Measurements from ENCODE around the gene CARD14.
"Not testable (repeated sequence)": the region's sequence is repeated elsewhere in the genome, so short reads cannot be mapped to it uniquely, and the experiment has no call there.

Gene CARD14

GRCh38 chr17:80183581-80184422 lies 14.0 kb downstream of the CARD14 start:
- DNase-seq (ENCODE audit: low read depth in 2 of 2), result no peak

DNA sequence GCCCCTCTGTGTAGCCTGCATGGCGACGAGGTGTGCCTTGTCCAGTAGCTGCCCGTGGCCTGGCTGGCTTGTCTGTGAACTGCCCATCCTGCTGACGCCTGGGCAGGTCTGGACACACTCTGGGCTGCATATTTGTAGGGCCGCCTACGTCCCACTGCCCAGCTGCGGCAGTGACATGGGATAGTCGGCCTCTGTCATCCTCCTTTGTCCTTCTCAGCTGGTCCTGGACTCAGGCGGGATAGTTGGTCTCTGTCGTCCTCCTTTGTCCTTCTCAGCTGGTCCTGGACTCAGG lies 14.5 kb downstream of the CARD14 start:
- no peak for DNase-seq (ENCODE audit: low read depth in 2 of 2)

DNA sequence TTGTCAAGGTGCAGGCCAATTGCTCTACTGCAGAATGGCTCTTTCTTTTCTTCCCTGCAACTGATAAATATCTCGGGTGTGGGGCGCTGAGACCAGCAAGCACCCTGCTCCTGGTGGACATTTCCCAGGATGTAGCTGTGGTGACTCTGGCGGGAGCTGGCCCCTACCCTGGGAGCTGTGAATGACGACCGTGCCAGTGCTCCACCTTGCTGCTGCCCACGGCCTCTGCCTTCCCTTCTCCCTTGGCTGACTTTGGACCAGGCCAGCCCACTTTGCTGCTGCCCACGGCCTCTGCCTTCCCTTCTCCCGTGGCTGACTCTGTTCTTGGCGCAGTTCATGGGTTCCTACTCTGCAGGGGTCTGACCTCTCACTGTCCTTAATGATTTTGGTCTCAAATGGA lies 16.1 kb downstream of the CARD14 start:
- no peak for DNase-seq (ENCODE audit: low read depth in 2 of 2)

- no peak for DNase-seq (ENCODE audit: low read depth in 2 of 2)
Observed at GRCh38 chr17:80187090-80187489, 17.3 kb downstream of the CARD14 start.

GRCh38 chr17:80187515-80187941 lies 17.7 kb downstream of the CARD14 start:
- no peak for DNase-seq (ENCODE audit: low read depth in 2 of 2)

DNA sequence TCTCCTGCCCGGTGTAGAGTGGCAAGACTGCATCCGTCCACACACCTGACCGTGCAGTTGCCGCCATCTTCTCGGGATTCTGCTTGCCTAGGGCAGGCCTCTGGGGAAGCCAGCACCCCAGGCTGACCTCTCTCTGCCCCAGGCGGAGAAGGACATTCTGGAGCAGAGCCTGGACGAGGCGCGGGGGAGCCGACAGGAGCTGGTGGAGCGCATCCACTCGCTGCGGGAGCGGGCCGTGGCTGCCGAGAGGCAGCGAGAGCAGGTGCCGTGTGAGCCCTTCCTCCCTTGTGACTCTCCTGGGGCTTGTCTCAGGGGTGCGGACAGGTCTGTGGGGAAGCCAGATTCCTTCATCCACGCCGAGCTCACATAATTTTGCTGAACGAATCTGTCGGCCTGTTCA lies 19.8 kb downstream of the CARD14 start:
- DNase-seq (ENCODE audit: low read depth in 2 of 2), result no peak

DNA sequence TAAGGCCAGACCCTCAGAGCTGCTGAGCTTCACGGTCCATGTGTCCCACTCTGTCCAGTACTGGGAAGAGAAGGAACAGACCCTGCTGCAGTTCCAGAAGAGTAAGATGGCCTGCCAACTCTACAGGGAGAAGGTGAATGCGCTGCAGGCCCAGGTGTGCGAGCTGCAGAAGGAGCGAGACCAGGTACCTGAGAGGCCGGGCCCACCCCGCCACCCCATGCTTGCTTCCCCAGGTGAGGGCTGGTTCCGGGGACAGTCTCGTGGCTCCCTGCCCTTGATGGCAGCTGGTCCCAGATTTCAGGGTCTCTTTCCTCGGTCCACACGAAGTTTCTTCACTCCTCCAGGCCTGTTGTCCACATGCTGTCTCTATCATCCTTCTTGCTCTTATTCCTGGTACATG lies 20.9 kb downstream of the CARD14 start:
- no peak for DNase-seq (ENCODE audit: low read depth in 2 of 2)

DNA sequence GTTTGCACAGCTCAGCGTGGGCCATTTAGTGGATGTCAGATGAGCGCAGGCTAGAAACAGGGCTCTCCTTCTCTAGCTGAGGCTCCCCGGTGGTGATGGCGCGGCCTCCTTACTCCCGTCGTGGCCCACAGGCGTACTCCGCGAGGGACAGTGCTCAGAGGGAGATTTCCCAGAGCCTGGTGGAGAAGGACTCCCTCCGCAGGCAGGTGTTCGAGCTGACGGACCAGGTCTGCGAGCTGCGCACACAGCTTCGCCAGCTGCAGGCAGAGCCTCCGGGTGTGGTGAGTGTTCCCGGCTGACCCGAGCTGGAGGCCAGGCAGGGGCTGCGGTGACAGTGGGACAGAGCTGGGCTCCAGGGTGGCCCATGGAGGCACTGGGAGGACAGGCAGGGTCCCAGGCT lies 21.4 kb downstream of the CARD14 start:
- no peak for DNase-seq (ENCODE audit: low read depth in 2 of 2)

GRCh38 chr17:80191865-80192661 lies 22.2 kb downstream of the CARD14 start:
- no peak for DNase-seq (ENCODE audit: low read depth in 2 of 2)

DNA sequence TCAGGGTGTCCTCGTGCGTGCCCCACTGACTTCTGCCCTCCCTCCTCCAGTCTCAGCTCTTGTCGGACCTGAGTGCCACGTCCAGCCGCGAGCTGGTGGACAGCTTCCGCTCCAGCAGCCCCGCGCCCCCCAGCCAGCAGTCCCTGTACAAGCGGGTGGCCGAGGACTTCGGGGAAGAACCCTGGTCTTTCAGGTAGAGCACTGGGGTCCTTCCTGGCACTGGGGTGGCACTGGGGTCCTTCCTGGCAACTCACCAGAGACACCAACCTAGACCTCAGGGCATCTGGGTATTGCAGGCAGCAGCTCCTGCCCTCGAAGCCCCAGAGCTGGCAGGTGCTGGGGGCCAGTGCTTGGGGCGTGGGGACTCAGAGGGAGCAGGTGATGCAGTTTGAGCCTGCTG lies 25.3 kb downstream of the CARD14 start:
- DNase-seq (ENCODE audit: low read depth in 2 of 2), result no peak

DNA sequence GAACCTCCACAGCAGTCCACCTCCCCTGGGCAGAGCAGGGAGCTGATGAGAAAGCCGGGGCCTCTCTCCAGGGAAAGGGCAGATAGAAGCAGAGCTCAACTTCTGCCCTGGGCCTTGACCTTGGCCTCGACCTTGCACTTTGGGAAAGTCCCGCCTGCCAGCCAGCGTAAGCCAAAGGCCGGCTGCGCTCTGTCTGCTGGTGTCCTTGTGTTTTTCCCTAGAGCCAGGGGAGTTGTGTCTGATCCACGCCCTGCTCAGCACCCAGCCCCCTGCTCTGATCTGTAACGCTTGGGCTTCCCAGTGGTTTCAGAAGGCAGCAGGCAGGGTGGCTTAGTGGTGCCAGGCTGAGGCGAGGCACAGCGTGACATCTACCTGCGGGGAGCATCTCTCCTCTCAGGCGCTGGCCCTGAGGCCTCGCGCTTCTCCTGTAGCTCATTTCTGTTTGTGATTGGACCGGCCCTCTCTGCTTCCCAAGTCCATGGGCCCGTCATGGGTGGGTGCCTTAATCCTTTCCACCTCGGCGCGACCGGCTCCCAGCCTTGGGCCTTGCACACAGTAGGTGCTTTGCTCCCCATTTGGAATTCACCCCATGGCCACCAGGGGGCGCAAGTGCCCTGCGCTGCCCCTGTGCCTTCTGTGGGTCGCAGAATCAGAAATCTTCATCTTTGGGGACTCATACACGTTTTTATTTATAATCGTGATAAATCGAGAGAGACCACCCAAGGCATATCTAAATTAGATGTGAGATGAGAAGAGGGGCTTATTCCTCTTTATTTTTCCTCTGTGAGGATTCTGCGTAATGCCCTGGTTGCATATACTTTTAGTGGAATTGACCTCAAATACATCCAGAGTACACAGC lies 26.1 kb downstream of the CARD14 start:
- peak in 1 of 2 donors; percentile 40 for DNase-seq (ENCODE audit: low read depth in 2 of 2)

DNA sequence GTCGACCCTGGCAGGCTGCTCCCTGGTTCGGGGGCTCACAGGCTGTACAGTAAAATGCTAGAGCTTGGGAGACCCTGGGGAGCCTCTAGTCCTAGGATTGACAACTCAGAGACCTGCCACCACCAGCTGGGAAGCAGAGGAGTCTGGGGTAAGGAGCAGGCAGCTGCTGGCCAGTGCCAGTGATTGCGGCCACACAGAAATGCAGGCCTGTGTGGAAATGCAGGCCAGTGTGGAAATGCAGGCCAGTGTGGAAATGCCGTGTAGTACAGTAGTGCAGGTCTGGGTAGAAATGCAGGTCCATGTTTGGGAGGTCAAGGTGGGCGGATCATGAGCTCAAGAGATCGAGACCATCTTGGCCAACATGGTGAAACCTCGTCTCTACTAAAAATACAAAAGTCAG lies 26.8 kb downstream of the CARD14 start:
- no peak for DNase-seq (ENCODE audit: low read depth in 2 of 2)

DNA sequence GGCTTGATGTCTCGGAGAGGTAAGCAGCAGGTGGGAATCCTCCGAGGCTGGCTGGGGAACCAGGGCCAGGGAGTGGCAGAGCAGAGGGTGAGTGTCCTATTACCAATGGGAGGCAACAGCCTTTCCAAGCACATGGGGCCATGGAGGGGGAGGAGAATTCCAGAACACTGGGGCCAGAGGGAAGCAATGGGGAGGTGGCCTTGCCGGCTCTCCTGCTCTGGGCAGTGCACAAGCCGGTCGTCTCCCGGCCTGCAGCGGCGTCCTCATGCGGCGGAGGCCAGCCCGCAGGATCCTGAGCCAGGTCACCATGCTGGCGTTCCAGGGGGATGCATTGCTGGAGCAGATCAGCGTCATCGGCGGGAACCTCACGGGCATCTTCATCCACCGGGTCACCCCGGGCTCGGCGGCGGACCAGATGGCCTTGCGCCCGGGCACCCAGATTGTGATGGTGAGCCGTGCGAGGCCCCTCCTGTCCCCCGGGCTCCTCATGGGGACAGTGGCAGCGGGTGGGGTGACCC lies 28.4 kb downstream of the CARD14 start:
- DNase-seq (ENCODE audit: low read depth in 2 of 2), result no peak

DNA sequence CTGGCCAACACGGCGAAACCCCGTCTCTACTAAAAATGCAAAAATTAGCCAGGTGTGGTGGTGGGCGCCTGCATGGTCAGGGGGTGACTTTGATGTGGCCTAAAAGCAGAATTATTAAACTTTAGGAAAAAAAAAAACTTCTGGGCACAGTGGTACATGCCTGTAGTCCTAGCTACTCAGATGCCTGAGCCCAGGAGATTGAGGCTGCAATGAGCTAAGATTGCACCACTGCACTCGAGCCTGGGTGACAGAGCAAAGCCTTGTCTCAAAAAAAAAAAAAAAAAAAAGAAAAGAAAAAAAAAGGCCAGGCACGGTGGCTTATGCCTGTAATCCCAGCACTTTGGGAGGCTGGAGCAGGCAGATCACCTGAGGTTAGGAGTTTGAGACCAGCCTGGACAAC lies 29.5 kb downstream of the CARD14 start:
- not testable (repeated sequence) for DNase-seq (ENCODE audit: low read depth in 2 of 2)

- no peak for DNase-seq (ENCODE audit: low read depth in 2 of 2)
Observed at GRCh38 chr17:80201446-80201845, 31.6 kb downstream of the CARD14 start.

DNA sequence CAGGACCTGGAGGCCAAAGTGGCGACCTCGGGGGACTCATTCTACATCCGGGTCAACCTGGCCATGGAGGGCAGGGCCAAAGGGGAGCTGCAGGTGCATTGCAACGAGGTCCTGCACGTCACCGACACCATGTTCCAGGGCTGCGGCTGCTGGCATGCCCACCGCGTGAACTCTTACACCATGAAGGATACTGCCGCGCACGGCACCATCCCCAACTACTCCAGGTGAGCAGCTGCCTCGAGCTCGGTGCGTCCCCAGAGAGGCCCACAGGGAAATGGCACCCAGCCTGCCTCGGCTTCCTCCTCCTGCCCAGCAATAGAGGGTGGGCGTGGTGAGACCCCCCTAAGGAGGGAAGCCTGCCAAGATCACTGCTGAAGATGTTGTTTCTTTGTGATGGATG lies 32.4 kb downstream of the CARD14 start:
- no peak for DNase-seq (ENCODE audit: low read depth in 2 of 2)

DNA sequence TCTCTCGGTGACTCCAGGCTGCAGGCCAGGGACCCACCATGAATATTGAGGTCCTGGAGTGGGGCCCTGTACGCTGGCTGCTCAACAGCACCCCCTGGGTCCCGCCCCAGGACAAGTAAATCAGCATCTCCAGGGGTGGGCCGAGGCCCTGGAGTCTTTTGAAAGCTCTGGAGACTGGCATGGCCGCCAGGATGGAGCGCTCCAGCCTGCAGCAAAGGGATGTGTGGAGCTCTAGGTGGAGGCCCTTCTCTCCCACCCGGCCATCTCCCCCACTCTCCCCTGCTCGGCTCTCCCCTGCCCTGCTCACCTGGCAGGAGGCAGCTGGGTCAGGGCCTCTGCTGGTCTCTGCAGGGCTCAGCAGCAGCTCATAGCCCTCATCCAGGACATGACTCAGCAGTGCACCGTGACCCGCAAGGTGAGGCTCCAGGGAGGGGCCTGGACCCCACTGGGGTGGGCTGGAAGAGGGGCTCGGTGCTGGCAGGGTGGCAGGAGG lies 33.7 kb downstream of the CARD14 start:
- DNase-seq (ENCODE audit: low read depth in 2 of 2), result no peak

DNA sequence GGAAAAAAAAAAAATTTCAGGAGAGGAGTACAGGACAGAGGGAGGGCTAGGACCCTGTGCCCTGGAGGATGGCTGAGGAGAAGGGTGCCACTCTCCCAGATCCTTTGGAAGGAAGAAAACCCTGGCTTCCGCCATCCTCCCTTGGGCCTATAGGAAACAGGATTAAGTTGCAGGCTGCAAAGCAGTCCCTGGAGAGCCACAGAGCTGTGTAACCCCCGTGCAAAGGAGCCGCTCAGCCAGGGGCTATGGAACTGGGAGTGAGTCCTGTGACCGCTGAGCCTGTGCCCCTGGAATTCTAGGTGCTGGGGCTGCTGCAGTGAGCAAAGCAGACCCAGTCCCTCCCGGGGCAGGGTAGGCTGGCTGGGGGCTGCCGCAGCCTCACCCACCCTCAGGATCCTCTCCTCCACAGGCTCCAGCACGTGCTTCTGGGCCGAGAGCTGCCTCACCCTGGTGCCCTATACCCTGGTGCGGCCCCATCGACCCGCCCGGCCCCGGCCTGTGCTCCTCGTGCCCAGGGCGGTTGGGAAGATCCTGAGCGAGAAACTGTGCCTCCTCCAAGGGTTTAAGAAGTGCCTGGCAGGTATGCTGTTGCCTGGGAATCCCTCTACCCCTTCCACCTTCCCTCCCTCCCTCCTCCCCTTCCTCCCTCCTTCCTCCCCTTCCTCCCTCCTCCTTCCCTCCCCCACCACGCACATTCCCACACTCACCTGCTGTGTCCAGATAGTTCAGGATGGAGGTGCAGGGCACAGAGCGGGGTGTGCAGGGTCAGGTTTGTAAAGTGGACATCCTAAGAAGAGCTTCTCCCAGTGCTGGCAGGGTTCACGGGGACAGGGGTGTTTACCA lies 35.0 kb downstream of the CARD14 start:
- no peak for DNase-seq (ENCODE audit: low read depth in 2 of 2)

DNA sequence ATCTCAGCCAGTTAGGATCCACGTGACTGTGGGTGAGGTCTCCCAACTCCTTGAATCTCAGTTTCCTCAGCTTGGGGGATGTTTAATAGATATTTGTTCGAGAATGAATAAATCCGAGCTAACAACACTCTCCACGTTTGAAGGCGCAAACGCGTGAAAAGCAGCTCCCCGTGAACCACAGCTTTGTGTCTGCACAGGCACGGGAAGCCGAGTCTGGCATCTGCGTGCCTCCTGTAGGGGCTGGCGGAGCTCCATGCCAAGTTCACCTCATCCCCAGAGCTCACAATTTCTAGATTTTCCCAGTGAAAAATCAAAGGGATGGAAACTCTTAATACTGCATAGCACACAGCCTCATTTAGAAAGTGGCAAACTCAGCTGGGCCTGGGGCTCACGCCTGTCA lies 36.0 kb downstream of the CARD14 start:
- no peak for DNase-seq (ENCODE audit: low read depth in 2 of 2)

DNA sequence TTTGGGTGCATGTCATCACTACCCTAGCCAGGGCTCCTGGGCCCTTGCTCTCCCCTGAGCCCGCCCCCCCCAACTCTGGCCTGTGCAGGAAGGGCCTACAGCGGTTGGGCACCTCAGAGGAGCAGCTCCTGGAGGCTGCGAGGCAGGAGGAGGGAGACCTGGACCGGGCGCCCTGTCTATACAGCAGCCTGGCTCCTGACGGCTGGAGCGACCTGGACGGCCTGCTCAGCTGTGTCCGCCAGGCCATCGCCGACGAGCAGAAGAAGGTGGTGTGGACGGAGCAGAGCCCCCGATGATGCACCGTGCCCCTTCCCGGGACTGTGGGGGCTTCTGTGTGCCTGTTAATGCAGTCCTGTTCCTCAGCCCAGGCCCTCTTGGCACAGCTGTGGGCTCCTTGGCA lies 38.2 kb downstream of the CARD14 start:
- no peak for DNase-seq (ENCODE audit: low read depth in 2 of 2)

DNA sequence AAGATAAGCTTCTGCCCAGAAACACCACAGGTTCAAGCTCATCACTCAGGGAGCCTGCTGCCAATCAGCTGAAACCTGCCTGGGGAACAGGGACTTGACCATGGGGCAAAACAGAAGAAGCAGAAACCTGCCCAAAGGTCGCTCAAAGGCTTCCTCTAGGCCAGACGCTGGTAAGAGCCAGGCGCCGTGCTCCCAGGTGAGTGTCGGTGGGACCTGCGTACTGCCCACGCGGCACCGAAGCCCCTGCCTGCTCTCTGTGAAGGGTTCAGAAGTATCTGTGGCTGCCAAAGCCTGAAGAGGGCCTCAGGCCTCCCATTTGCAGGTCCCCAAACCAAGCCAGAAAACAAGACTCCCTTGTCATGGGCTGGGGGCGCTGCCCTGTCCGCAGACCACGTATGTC lies 39.9 kb downstream of the CARD14 start:
- no peak for DNase-seq (ENCODE audit: low read depth in 2 of 2)
